GM21515 (cell line): Measurements from ENCODE around the gene CD81.

Source experiments
- ATAC-seq: cut with Tn5 transposase; IDR thresholded peaks from one replicate; pipeline ENCODE4 v1.9.1; 2021; ENCODE audit not compliant: unreplicated experiment

Gene CD81

DNA sequence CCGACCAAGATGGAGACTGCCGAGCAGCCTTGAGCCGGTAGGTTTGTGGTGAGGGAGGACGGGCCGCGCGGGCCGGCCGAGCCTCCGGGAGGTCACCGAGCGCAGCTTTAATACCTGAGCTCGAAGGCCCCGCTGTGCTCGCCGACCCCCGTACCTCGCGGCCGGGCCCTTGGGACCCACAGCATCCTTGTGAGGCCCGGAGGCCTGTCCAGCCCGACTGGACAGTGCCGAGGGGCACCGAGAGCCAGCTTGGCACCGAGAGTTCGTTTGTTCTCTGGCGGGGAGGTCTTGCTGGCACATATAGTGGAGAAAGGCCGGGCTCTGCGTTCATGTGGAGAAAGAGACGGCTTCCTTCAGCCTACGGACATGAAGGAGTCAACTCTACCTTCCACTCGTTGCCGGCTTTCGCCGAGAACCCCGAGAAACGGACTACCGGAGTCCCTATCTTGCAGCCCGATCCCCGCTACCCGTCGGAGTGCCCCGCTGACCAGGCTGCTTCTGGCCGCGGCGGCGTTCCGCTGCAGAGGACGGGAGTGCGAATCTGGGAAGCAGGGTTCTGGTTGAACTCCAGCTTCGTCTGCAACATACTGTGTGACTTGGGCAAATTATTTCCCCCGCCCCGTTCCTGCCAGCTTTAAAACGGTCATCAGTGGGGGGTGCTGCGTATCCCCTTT lies 23.8 kb downstream of the CD81 start:
- peak; percentile 5 for ATAC-seq

DNA sequence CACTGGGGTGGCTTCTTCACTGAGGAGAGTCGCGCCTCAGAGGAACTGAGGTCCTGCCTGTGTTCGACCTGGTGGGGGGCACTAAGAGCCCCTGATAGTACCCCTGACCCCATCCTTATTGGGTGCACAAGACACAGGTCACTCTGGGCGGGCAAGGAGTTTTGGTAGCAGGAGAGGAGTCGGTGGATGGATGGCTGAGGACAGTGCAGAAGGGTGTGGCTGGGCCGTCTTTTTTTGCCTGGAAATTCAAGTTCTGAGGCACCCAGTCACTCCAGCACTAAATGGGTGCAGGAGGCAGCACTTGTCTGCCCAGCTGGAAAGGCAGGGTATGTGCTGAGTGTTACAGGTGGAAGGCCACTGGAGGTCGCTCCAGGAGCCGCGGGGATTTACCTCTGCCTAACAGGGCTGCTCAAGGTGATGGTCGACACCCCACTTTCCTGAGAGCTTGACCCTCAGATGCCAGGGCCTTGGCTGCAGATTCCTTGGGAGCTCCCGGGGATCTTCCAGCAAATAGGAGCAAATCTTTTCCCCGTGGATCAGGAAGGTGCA lies 24.4 kb downstream of the CD81 start:
- no peak for ATAC-seq

DNA sequence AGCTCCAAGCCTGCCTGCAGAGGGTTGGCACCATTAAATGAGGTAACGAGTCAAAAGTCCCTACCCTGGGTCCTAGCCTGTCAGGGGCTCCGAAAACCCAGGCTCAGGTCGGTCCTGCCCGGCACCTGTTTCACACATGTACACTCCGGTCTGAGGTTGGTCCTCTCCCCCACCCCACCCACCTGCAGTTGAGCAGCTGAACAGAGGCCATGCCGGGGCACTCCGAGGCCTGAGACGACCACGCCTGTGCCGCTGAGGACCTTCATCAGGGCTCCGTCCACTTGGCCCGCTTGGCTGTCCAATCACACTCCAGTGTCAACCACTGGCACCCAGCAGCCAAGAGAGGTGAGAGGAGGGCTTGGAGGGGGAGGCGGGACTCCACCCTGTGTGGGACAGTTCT lies 25.0 kb downstream of the CD81 start:
- ATAC-seq, result no peak

DNA sequence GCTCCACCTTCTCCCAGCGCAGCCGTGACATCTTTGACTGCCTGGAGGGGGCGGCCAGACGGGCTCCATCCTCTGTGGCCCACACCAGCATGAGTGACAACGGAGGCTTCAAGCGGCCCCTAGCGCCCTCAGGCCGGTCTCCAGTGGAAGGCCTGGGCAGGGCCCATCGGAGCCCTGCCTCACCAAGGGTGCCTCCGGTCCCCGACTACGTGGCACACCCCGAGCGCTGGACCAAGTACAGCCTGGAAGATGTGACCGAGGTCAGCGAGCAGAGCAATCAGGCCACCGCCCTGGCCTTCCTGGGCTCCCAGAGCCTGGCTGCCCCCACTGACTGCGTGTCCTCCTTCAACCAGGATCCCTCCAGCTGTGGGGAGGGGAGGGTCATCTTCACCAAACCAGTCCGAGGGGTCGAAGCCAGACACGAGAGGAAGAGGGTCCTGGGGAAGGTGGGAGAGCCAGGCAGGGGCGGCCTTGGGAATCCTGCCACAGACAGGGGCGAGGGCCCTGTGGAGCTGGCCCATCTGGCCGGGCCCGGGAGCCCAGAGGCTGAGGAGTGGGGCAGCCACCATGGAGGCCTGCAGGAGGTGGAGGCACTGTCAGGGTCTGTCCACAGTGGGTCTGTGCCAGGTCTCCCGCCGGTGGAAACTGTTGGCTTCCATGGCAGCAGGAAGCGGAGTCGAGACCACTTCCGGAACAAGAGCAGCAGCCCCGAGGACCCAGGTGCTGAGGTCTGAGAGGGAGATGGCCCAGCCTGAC lies 26.0 kb downstream of the CD81 start:
- no peak for ATAC-seq

DNA sequence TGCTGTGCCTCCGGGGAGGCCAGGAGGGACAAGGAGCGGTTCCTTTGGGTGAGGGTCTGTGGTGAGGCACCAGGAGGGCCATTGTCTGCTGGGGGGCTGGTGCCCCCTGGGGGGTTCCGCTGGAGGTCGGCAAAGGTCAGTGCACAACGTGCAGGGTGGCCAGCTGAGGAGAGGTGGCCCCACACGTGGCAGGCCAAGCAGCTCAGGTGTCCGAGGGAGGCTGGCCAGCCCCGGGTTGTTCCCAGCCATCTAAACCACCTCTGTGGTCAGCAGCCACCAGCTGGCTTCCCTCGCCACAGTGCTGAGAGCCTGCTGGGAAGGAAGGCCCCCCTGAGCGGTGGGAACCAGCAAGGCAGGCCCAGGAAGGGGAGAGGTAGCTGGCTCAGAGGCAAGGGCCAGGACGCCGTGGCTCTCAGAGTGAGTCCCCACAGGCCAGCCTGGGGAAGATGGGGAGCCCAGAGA lies 27.7 kb downstream of the CD81 start:
- no peak for ATAC-seq

DNA sequence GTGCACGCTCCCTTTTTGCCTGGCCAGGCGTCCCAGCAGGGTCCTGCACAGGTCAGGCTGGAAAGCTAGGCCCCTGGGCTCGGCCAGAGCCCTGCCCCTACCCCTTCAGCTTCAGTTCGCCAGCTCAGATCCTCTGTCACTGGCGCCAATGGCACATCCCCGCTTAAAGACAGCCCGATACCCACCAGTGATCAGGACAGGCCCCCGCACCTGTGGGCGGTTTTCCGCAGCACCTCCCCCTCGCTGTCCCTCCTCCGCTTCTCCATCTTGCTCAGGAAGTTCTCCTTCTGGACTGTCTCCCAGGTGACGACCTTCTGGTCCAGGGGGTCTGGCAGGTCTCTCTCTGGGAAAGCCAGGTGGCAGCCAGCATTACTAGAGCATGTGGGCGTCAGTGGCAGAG lies 29.3 kb downstream of the CD81 start:
- no peak for ATAC-seq

DNA sequence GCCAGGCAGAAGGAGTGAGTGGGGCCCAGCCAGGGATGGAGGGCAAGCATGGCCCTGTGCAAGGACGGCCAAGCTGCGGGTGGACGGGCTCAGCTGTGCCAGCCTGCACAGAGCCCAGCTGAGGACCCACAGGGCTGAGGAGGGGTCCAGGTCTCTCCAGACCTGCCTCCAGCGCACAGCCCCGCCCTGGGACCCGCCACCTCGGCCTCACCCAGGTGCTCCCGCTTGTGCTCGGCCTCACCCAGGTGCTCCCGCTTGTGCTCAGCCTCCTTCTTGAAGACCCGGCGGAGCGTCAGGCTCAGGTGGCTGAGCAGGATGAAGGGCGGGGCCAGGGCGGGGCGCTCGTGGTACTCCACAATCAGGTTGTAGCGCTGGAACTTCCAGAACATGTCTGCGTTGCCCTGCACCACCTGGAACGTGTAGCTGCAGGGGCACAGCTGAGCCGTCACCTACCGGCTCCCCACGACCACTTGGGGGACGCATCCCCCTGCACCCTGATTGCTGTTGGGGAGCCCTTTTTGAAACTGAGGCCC lies 29.8 kb downstream of the CD81 start:
- ATAC-seq, result no peak

DNA sequence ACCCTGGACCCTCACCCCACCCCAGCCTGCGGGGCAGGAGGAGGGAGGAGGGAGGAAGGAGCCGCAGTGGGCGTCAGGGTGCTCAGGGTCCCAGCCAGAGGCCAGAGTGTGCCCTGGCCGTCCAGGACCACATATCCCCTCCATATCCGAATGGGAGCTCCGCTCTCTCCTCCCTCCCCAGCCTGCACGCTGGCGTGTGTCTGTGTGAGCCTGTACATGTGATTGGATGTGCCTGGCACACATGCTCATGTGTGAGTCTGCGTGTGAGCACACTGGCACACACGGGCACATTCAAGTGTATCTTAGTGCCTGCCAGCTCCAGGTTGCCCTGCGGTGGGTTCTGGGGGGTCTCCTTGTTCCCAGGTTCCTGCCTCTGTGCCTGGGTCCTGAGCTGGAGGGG lies 31.6 kb downstream of the CD81 start:
- ATAC-seq, result no peak

DNA sequence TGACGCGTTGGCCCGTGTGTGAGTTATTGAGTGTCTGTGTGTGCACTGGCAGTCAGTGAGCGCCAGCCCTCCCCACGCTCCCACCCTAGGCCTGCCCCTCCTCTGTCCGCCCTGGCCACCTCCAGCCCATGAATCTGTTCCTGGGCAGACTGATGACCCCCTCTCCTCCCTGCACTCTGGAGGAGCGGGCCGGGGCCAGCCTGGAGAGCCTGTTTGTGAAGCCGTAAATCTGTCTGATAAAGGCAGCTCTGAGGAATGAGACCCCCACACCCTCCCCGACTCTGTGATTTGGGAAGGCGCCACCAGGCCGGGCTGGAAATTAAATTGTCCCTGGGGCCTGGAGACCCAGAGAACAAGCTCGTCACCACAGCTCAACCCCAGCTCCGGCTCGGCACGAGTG lies 32.0 kb downstream of the CD81 start:
- no peak for ATAC-seq

DNA sequence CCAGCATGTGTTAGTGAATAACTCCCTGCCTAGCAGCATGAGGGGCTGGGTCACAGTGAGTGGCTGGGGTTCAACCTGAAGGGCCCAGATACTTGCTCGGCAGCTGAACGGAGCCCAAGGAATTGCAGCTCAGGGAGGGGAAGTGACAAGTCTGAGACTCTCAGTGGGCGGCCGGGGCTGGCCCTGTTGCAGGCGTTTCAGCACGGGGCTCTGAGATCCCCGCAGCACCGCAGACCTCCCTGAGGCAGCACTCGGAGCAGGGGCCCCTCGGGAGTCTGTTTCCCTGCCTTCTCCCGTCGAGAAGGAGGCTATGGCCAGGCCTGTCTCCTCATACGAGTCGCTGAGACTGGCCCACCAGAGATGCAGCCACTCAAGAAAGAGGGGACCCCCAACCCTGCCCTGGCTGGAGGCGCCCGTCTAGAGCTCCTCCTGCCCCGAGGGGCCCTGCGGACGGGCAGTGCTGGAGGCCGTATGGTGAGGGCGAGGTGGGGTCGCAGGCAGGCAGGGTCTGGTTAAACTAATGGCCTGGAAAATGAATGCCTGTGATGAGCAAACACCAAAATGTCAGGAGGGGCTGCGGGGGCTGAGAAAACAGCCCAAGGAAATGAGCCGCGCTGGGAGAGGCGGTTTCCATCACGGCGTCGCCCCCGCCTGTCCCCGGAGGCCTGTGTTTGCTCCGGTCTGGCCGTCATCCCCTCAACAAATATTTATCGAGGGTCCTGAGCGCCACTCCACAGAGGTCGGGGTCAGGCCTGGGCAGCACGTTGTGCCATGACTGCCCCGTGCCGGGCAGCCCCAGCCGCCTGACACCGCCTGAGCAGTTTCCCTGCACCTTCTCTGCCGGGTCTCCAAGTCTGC lies 32.7 kb downstream of the CD81 start:
- ATAC-seq, result no peak

DNA sequence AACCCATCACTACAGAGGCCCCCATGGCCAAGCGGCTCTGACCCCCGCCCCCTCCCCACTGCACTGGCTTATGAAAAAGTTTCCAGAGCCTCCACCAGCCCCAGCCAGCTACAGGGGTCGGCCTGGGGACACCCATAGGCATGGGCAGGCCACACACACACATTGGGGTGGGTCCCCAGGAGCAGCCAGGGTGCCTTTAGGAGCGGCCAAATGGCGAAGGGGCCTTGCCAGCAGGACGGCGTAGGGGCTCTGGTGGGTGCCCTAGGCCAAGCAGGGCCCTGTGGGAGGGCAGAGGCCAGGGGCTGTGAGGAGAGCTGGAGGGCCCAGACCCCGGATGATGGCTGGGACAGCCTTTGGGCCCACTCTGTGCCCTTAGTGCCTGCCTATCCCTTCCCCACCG lies 33.5 kb downstream of the CD81 start:
- no peak for ATAC-seq

DNA sequence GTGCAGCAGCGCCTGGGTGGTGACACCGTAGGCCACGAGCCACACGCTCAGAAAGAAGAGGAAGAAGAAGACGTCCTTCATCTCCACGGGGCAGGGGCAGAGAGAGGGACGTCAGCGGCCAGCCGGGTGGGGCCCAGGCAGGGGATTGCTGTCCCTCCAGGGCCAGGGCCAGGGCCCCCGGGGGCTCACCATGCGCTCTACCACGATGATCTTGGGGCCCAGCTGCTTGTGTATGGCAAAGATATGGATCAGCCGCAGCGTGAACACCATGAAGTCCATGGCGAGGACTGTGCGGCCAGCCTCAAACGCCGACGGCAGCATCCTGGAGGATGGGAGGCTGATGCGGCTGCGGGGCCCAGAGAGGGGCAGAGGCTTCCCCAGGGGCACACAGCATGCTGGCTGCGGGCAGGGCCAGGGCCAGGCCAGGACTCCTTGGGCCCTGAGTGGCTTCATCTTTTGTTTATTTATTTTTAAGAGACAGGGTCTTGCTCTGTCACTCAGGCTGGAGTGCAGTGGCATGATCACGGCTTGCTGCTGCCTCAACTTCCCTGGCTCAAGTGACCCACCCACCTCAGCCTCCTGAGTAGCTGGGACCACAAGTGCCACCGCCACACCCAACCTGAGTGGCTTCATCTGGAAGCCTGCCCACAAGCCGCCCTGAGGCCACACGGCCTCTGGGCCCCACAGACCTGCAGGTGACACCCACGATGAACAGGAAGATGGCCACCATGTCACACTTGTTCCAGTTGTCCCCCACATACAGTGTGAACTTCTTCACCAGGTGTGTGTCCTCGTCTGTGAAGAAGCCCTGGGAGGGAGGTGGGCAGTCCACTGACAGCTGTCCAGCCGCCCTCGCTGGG lies 34.6 kb downstream of the CD81 start:
- no peak for ATAC-seq

DNA sequence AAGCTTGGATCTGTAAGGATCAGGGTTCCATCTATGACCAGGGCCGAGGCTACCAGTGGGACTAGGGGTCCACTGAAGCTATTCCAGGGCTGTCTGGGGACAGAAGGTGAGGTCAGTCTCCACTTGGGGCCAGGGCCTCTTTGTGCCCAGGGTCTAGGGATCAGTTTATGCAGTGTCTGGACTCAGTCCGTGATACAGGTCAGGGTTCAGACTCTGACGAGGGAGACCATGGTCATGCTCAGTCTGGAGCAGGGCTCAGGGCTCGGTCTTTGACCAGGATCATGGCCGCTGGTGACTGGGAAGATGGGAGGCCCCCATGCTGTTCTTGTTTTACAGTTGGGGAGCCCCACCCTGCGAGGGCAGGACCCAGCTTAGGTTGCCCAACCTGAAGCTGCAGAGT lies 35.2 kb downstream of the CD81 start:
- no peak for ATAC-seq

DNA sequence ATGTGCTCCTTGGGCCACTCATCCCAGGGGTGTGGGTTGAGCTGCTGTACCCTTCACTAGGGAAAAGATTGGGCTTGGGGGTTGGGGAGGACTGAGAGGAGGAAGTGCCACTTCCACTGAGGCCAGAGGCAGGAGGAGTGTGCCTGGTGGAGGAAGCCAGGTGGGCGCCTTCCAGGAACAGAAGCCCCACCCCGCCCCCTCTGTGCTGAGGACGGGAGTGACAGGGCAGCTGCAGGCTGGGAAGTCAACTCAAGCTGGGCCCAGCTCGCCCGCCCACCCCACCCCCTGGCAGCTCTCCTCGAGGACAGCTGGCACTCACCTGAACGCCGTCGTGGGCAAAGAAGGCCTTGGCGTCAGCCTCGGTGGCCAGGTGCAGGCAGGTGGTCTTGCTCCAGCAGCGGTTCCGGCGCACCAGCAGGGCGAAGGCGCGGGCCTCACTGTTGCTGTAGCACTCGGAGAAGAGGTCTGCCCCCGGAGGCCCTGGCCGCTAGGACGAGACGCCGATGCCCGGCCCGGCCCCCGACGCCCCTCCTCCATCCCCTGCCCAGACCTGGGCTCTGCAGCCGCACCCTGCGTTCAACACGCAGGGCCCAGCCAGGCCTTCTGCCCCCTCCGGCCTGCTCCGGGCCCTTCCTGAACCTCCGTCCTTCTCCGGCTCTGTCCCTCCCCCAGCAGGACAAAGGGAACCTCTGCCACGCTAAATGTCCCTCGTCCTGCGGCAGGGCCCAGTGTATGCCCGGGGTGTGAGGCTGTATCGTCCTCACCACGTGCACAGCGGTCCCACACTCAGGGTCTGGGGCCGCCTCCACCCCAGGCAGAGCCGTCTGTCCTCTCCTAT lies 36.9 kb downstream of the CD81 start:
- no peak for ATAC-seq

DNA sequence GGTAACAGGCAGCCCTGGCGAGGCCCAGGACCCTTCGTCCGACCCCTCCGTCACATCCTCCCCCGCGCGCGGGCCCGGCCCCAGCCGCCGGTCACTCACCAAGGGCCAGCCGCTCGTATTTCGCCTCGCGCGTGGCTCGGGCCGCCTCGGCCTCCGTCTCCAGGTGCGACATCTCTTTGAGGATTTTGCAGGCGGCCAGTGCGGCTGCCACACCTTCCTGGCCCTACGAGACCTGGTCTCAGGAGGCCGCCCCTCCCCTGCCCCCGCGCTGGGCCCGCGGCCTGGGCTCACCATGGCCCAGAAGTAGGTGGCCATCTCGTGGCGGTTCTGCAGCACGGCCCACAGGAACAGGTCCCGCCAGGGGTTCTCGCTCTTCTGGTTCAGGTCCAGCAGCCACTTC lies 37.5 kb downstream of the CD81 start:
- ATAC-seq, result no peak

DNA sequence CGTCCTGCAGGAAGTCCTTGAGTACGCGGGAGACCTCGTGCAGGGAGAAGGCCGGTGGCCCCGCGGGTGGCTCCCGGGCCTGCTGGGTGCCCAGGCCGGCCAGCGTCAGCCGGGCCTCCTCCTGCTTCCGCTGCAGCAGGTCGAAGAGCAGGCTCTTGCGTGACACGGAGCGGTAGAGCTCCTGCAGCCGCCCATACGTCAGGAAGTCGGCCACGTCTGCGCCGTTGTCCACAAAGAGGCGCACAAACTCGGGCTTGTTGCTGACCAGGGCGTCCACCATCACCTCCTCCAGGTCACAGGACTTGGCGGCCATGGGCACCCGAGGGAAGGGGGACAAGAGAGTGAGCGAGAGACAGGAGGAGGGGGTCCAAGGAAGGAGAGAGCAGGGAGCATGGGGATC lies 38.1 kb downstream of the CD81 start:
- no peak for ATAC-seq

DNA sequence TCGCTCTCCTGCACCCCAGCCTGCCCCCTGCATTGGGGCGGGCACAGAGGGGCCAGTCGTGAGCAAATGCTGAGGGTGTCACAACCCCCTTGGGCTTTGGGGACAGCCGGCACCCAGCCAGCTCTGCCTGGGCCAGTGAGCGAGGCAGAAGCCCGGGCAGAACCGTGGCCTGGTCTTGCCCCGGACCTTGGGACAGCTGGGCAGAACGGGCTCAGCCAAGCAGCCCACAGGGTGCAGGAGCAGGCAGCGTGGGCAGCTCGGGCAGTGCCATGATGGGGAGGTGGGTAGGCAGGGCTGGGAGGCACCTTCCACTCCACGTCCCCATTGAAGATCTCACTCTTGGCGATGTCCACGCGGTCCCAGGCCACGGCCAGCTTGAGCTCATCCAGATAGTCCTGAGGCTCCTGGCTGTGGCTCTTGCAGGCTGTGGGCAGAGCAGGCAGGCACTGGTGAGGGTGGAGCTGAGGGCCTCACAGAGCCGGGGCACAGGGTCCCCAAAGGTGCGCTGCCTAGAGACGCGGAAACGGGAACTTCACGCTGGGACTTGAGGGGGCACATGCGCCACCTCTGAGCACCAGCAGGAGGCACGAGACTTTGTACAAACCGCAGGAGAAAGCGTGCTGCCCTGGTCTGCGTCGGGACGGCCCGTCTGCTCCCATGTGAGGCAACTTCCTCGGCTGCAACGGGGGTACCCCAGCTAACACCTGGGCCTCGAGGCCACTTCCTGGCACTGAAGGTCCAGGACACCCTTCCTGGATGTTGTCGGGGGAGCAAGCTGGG lies 38.7 kb downstream of the CD81 start:
- no peak for ATAC-seq

DNA sequence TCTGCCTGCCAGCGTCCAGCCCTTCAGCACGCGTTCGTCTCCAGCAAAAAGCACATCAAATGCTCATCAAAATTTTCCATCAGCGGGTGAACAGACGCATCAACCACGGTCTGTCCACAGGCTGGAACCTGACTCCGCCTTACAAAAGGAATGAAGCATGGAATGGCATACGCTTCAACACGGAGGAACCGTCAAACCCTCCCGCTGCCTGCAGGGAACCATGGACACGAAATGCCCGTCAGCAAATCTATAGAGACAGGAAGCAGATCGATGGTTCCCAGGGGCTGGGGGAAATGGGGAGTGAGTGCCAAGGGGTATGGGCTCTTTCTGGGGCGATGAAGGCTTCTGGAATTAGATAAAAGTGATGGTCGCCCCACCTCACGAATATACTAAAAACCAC lies 39.7 kb downstream of the CD81 start:
- ATAC-seq, result no peak
